Lower leg skin (tissue), 3 donors: ENCODE measurements around the gene TMEM225.

Source experiments
- CTCF ChIP-seq, 3 donors: fragments of 450-650 bp; IDR thresholded peaks; one replicate each; pipeline ENCODE4 v1.5.1; 2016; ENCODE audit warnings: antibody characterized with exemption in 3 of 3, mild to moderate bottlenecking in 3 of 3, moderate library complexity in 2 of 3
- POLR2A ChIP-seq, 2 donors: fragments of 450-650 bp; IDR thresholded peaks; one replicate each; pipeline ENCODE4 v1.6.1; 2016 to 2017; ENCODE audit warnings: antibody characterized with exemption in 2 of 2, mild to moderate bottlenecking in 1 of 2, moderate library complexity in 1 of 2

GRCh38 chr11:123904932-123905331 is 19.5 kb upstream of the TMEM225 start:
- TF ChIP-seq CTCF (IDR thresholded peaks at IDR 0.05): no peak
- TF ChIP-seq POLR2A (IDR thresholded peaks at IDR 0.05): no peak
